Stimulated activated CD8-positive, alpha-beta memory T cell treated with anti-CD3 and anti-CD28 coated beads, Interleukin-4, amount 100 ng/mL, for 1 hour (primary cell): ENCODE results near the gene ZSCAN9.

Source experiments
- DNase-seq, 2 donors: peaks; one replicate each; pipeline ENCODE4 v3.0.0-alpha.2; 2020; ENCODE audit warnings: low read depth in 2 of 2, low spot score in 1 of 2

ZSCAN9 gene

DNA sequence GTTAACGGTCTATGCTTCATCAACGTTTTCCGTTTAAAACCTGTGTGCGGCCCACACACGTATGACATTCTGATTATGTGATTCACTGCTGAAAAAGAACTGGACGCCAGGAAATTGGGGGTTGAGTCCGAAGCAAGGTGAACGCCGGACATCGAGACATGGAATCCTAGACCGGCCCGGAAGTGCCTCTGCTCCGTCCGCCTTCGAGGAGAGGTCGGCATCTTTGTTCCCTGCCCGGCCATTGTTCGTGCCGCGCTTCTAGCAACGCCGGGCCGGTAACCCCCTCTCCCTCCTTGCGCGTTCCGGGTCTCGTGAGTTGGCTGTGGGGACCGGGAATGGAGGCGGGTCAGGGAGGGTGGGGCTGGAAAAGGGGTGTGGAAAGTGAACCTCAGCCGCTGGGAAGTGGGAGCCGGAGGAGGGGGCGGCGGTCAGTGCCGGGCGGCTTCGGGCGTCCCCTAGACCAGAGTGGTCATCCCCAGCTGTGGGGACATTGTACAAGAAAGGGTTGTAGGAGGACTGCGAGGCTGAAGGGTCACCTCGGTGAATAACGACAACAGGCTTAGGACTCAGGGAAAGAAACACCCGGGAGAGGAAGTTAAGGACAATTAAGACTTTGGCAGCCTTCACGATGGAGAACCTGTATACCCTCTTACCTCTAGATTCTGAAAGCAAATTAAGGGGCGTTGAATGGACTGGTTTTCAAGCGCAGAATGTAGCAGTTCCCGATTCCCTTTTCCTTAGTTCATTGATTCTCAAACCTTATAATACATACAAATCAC, at the start of gene ZSCAN9:
Gene ZSCAN9 (plus strand): TSS at position 220 of the 779 bp plus-strand sequence. CDS start 1,810 bp downstream, outside the sequence.
- no peak for DNase-seq

DNA sequence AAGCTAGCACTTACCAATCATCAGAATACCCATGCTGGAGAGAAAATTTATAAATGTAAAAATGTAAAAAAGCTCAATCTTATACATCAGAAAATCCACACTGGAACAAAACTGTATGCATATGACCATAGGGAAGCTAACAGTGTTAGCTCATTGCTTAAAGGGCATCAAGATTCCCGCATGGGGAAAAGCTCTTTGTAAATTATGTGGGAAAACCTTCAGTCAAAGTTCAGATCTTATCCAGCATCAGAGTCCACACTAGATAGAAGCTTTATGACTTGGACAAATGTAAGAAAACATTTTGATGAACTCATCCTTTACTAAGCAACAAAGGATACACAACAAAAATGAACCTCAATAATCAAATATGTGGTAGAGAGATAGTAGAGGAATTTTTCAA, 48.7 kb upstream of the ZSCAN9 start:
- DNase-seq, result no peak

DNA sequence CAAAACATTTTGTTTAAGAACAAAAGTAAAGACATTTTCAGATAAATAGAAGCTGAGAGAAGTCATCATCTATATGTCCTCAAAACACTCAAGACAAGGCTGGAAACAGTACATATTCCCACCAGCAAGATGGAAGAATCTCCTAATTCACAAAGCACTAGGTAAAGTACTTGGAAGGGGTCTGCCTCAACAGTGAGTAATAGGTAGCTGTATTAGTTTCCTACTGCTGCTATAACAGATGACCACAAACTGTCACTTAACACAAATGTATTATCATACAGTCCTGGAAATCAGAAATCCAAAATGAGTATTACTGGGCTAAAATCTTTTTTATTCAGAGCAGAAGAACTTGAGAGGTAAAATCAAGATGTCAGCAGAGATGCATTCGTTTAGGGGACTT, 42.8 kb upstream of the ZSCAN9 start:
- no peak for DNase-seq

DNA sequence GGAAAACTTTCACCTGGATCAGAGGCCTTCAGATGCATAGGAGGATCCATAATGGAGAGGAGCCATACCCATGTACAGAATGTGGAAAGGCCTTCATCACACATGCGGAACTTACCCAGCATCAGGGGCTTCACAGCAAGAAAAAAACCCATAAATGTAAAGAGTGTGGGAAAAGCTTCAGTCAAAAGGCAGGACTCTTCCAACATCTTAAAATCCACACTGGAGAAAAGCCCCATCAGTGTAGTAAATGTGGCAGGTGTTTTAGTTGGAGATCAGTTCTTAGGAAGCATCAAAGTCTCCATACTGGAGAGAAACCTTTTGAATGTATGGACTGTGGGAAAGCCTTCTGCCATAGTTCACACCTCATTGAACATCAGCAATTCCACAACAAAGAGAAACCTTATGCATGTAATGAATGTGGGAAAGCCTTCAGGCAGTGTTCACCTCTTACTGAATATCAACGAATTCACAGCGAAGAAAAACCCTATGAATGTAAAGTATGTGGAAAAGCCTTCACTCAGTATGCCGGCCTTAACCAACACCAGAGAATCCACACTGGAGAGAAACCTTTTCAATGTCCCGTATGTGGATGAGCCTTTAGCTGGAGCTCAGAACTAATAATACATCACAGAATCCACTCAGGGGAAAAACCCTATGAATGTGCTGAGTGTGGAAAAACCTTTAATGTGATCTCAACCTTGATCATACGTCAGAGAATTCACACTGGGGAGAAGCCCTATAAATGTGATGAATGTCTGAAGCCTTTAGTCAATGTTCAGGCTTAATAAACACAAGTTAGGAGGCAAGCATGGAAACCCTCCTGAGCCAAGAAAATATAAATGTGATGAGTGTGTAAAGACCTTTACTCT, 36.7 kb upstream of the ZSCAN9 start:
- no peak for DNase-seq

DNA sequence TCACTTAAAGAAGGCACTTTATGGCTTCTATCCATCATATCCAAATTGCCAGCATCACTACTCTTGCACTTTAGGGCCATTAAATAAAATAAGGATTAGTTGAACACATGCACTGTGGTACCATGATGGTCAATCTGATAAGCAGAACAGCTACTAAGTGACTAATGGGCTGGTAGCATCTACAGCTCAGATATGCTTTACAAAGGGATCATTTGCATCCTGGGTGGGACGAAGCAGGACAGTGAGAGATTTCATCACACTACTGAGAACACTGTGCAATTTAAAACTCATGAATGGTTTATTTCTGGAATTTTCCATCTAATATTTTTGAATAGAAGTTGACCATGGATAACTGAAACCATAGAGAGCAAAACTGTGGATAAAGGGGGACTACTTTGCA, 25.1 kb upstream of the ZSCAN9 start:
- no peak for DNase-seq

DNA sequence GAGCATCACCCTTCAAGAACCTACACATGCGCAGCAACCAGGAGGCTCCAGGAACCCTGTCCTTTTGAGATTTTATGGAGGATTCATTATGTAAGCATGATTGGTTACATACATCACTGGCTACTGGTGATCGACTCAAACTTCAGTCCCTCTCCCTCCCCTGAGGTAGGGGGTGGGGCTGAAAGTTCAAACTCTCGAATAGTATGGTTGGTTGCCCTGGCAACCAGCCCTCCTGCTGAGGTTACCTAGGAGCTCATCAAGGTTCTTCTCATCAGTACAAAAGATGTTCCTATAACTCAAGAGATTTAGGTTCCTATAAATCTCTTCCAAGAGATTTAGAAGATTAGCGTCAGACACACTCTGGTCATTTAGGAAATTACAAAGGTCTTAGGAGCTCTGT, 21.9 kb upstream of the ZSCAN9 start:
- DNase-seq, result no peak

DNA sequence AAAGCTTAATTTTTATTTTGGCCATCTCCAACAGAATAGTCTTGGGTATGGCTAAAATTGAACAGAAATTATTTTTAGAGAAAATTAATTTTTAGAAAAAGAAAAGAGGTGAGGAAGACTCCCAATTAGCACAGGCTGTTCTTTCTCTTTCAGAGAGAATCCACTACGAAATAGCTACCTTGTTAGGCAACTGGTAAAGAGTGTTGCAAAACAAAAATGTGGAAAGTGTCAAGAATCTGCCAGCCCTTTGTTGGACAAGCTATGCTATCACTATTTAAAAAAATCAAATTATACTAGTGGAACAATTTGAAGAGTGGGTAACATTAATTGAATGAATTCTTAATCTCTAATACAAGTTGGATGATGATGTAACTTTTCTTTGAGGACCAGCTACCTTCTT, 19.2 kb upstream of the ZSCAN9 start:
- no peak for DNase-seq

DNA sequence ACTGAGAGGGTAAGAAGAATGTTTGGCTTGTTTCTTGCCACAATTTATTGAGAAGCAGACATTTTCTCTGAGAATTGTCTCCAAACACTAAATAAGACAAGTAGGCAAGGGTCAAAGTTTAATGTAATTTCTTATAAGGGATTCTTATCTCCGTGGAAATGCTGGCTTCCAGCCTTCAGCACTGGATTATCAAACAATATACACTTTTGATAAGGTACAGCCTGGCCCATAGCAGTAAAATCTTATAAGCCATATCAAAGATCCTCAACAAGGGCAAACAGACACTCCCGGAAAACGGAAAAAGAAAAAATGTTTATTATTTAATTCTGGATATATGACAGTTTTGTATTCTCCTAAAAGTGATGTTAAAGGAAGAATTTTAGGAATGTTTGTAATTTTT, 18.5 kb upstream of the ZSCAN9 start:
- no peak for DNase-seq

DNA sequence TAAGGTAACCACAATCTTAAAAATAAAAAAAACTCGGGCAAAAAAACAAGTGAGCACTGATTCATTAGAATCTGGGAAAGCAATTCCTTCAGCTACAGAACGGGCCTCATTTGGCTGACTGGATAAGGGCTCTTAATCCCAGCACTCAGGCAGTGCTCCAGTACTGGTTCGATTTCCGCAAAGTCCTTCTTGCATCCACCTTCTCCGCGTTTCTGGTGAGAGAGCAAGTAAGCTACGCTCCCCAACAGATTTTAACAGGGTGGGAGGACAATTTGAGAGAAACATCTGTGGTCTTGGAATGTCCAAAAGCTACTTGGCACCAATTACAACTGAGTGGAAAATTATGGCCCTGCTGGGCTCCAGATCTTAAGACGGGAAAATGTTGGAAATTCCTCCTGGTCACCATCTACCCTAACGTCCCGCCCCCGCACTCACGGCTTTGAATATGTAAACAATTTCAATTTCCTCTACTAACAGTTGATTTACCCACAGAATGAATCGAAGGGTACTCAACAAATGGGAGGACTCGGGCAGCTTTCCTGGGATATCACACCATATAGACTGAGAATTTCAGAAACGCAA, 18.1 kb upstream of the ZSCAN9 start:
- no peak for DNase-seq

DNA sequence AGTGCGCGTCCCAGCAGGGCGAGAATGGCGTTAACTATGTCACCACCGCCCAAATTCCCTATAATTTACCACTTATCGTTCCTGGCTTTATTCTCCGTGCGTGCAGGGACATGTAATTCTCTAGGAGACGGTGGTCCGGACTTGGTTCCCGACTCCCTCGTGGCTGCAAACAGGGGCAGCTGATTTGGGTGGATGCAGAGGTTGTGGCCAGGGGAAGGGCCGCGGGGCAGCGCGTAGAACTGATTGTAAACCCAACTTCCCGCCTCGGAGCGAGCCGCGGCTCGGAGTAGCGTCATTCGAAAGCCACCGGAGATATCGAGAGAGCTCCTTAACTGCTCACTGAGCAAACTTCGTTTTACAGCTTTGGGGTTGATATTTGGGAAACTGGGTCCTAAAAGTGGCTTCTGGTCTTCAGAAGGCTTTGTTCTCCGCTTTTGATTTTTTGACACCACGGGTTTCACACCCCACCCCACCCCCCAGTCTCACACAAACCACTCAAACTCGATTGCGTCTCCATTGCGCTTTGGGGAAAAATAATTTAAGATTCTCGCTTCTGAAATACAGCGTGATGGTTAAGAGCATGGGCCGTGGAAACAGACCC, 17.5 kb upstream of the ZSCAN9 start:
- no peak for DNase-seq

DNA sequence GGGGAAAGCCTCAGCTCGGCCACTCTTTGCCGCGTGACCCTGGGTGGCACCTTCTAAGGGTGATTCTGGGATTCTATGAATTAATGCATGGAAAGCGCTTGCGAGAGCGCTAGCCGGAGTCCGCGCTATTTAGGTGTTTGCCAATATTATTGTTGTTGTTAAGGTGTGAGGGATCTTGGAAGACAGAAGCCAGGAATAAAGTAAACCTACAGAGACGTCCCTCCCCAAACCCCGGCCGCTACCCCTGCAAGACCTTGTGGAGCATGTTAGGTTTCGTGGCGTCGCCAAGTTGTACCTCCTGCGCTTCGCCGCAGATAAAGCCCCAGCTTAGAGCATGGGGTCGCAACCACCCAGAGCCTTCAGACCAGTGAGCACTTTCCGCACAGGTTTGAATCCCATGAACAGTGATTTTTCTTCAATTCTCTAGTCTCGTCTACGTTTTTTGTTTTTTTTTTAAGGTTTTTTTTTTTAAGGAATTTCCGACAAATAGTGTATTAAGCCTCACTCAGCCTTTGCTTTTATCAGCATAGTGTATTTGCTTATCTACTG, 16.9 kb upstream of the ZSCAN9 start:
- no peak for DNase-seq

DNA sequence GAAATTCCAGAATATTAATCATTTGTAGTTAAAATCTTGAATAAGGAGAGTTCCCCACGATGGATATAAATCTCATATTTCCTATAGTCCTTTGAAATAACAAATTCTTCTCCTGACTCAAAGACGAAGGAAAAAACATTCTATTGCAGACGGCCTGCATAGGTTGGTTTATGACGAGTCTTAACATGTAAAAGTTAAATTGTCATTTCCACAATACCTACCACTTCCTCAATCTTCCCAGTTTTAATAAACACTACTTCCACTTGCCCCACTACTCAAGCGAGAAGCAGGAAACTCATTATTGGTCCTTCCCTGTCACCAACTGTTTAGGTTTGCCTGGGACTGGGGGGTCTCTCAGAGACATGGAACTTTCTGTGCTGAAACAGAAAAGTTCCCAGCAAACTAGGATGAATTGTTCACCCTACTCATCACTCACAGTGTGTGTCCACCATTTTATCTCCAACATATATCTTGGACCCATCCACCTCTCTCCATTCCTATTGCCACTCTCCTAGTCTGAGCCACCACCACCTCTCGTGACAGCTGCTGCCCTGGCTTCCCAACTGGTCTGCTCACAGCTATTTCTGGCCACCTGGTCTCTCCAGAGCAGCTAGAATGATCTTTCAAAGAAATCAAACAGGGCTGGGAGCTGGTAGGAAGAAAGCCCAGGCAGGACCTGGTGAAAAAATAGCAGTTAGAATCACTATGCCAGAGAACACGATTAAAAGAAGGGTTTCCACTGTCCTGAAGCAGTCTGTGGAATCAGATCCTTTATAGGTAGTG, 15.1 kb upstream of the ZSCAN9 start:
- no peak for DNase-seq

DNA sequence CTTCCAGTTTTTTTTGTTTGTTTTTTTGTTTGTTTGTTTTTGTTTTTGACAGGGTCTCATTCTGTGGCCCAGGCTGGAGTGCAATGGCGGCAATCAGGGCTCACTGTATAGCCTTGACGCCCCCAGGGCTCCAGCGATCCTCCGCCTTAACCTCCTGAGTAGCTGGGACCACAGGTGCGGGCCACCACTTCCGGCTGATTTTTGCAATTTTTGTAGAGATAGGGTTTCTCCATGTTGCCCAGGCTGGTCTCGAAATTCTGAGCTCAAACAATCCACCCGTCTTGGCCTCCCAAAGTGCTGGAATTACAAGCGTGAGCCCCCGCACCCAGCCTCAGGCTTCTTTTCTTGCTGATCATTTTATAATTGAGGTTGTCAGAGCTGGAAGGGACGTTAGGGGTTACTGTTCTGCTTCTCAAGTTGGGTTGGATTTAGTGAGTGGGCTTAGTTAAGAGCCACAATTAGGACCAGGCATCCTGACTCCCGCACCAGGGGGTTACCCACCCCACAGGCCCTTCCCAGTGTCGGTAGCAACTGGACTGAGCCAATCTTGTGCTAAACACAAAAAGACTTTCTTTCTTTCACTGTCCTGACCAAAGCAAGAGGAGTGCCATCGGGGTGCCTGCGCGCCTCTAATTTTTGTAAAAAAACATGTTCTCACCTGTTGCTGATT, 13.1 kb upstream of the ZSCAN9 start:
- DNase-seq, result no peak

DNA sequence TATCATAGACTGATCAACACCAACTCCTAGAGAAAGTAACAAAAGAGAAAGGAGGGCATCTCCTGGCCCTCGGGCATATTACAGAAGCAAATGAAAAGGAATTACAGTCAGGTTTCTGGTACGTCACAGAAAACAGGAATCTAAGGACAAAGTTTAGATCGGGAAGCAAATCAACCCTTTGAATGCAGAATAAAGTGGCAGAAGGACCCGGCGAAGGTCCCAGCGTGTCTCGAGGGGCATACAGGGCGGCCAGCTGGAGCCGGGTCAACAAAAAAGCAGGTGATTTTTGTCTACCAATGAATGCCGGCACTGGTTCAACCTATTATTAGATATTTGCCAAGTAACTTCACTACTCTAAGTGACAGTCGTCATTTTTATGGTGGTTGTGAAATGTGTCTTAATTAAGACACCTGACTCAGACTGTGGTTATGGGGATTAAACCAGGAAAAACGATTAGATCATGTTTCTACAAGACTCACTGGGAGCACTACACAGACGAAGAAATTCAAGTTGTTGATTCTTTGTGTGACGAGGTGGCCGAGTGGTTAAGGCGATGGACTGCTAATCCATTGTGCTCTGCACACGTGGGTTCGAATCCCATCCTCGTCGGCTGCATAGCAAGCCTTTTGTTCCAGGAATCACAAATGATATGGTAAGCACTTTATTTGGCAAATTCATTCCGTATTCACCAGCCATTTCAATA, 12.4 kb upstream of the ZSCAN9 start:
- no peak for DNase-seq

DNA sequence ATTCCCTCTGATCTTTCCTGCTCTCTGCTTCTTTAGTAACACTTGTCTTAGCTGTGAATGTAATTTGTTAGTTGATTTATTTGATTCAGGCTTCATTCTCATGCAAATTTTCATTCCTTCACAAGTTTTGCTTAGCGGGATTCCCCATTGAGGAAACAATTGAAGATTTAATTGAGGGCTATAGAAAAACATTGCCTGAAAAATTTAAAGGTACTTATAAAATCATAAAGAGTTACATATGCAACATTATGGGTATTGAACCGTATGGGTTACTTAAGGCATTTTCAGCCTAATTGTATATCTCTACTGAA, 11.9 kb upstream of the ZSCAN9 start:
- no peak for DNase-seq

DNA sequence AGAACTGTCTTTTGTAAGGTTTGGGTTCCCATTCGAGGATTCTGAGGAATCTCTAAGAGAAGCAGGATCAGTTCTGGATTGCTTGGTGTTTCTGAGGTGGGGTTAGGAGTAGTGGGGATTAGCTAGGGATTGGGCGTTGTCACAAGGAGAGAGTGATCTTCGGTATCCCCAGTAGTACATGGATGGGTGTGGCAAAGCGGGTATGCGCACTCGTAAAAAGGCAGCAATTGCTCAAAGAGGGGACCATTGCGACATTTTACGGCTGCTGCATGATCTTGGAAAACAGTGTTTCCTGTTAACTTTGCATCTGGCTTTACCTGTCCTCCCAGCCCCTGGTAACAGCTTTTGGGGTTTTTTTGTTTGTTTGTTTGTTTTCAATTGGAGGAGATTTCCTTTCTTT, 9.7 kb upstream of the ZSCAN9 start:
- DNase-seq, result no peak

DNA sequence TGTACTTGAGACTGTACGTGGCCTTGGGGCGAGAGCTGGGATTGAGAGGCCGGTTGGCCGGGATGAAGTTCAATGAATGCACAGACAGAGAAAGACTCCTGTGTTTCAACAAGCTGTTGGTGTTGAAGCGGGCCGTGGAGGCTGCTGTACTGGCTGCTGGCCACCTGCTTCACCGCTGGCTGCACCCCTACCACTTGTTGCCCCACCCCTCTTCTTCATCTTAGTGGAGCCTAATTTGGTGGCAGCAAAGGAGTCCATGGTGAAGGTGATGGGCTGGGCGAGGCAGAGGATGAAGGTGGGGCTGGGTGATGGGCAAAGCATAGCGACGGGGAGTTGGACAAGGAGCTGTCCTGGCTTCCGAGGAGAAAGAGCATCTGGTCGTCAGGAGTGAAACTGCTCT, 7.2 kb upstream of the ZSCAN9 start:
- no peak for DNase-seq

DNA sequence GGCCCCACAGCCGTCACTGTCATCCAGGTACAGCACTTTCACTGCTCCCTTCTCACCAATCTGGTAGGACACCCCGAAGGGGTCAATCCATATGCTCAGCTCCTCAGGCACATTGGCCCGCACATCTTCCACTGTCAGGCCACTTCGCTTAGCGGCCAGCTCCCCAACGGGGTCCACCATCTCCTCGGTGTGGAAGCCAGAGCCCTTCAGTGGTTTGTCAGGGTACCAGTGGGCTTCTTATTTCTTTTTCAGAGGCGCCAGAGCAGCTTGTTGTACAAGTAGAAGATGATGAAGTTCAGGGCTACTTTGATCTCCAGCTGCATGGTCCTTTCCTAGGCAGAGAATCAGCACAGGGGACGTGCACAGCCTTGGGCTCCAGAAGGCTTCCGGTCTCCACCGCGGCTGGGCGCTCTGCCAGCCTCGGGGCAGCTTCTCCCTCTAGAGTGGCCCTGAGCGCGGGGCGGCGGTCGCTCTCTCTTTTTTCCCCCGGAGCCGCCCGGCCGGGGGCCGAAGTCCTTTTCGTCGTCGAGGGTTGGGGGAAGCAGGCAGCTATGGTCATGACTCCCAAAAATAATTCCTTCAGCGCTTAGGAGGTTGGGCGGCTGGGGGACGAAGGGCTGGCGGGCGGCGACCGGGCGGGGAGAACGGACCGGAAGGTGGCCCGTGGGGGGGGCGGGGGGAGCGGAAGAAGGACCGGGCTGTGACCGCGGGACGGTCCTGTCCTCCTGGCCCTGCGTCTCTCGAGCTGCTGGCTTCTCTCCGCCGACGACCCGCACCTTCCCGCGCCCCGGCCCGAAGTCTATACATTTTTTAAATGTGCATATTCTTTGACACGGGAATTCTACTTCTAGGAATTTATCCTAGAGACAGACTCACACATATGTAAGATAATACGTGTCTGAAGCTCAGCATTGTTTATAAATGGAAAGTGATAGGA, 6.5 kb upstream of the ZSCAN9 start:
- DNase-seq, result no peak
